H1 (cell line): ENCODE measurements around the gene TRHDE. TPM values are rescaled to one million over a fixed set of nuclear protein-coding genes. Genes with fewer than 3 reads are reported as not detected.

ENCODE experiments used
- BRCA1 ChIP-seq: IDR thresholded peaks from 2 replicates; pipeline ENCODE4 v1.6.1; 2012; ENCODE audit warnings: low read depth, low read length, improper control_type of control experiment
- CTBP2 ChIP-seq: IDR thresholded peaks from 2 replicates; pipeline ENCODE4 v1.7.0; 2011; ENCODE audit warnings: borderline replicate concordance, mild to moderate bottlenecking, moderate library complexity, mixed read lengths, low read length; ENCODE audit not compliant: insufficient read depth, insufficient read length
- SRF ChIP-seq: IDR thresholded peaks from 2 replicates; pipeline ENCODE4 v1.6.1; 2011; ENCODE audit warnings: mild to moderate bottlenecking, low read depth, low read length, moderate library complexity
- TCF12 ChIP-seq: IDR thresholded peaks from 2 replicates; pipeline ENCODE4 v1.6.1; 2011; ENCODE audit warnings: low read depth, mild to moderate bottlenecking, low read length
- polyA plus RNA-seq, 7 experiments: library from polyadenylated mRNA; depleted of rRNA in 3 of 7; stranded (reverse) in 5 of 7; unstranded in 2 of 7; fragments of >200 nt in 5 of 7; fragments of 200-250 nt in 2 of 7; gene quantifications; 1 replicate in 5 of 7; 2 replicates in 1 of 7; 4 replicates in 1 of 7; pipeline versions ENCODE4 v1.2.1 to v1.2.3, GENCODE V29; 2011 to 2013; ENCODE audit warnings: missing spikeins in 2 of 7, mixed read lengths in 2 of 7
- total RNA-seq: library from RNA; stranded (reverse); fragmentation: NEBNext Ultra II Directional; extraction: Animal tissue kit (Norgen Biotek cat#: 25700); gene quantifications from 2 replicates; pipeline ENCODE4 v1.2.1, GENCODE V29; 2021

The TRHDE gene
- total and polyA plus RNA-seq, 2 of the 8 experiments (the other 6 are each of a cell fraction or from before 2014, with no cell fraction given) = 1.3 to 5.0 TPM

DNA sequence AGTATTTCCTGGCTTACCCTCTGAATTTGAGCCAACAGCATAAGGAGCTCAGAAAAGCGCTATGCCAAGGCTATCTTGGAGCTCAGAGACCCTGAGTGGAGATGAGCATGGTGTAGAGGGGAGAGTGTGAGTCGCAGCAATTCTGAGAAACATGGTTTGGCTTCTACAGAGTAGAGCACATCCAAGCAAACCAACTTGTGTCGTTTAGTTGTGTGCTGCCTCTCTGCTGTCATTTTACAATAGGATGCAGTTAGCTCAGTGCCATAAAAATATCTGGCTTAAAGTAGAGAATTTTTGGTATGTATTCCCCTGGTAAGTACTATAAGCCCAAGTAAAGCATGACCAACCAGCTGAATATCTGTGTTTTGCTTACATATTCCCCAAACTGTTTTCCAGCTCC, 249.2 kb downstream of the TRHDE start (continued):
- no peak for TF ChIP-seq TCF12
- TF ChIP-seq BRCA1 = no peak
- TF ChIP-seq CTBP2 = no peak
- TF ChIP-seq SRF = no peak
